ENCODE results near the gene TDRD10.
A peak's percentile ranks its signal among the peaks of the same experiment; 100 is the strongest.

The TDRD10 gene

DNA sequence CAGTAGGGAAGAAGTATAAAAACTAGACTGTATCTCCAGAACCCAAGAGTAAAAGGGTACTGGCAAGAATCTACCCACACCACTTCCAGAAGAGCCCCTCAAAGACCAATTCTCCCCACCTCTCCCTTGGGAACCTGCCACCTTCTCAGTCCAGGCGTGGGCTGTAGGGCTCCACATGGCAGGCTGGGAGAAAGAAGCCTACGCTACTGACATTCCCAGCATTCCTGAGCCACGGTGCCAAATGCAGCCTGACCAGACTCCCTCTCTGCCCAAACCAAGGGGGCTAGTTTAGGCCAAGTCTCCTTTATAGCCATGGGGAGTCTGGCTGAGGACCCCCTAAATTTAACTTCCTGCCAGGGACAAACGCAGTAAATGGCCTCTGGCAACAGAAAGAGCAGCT lies 54.4 kb downstream of the TDRD10 start:
- DNase-seq, result peak; percentile 13

DNA sequence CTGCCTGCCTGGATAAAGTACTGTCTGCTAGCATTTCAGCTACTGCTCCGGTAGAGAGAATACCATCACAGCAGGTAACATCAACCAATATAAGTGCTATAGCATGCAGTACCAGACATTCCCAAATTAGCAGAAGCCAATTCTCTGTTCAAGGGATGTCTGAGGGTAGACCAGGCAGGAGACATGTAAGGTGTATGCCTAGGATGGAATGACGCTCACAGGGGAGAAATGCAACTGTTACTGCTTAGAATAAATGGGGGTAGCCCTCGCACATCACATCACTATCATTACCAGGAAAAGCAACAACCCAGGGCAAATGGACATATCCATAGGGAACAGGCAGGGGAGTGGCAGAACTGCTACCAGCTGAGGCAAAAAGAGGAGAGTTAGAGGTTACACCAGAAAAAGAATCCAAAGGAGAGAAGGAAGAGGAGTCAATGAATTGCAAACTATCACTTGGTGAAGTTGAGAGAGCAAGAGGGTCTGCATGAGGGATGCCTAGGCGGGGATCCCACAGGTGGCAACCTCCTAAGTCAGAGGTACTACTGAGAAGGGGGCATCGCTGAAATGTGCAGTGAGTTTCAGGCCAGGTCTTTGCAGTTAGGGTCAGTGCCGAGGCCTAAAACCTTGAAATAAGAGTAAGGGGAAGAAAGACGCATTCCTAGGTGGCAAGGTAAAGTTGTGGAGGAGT lies 55.4 kb downstream of the TDRD10 start:
- DNase-seq, result no peak

DNA sequence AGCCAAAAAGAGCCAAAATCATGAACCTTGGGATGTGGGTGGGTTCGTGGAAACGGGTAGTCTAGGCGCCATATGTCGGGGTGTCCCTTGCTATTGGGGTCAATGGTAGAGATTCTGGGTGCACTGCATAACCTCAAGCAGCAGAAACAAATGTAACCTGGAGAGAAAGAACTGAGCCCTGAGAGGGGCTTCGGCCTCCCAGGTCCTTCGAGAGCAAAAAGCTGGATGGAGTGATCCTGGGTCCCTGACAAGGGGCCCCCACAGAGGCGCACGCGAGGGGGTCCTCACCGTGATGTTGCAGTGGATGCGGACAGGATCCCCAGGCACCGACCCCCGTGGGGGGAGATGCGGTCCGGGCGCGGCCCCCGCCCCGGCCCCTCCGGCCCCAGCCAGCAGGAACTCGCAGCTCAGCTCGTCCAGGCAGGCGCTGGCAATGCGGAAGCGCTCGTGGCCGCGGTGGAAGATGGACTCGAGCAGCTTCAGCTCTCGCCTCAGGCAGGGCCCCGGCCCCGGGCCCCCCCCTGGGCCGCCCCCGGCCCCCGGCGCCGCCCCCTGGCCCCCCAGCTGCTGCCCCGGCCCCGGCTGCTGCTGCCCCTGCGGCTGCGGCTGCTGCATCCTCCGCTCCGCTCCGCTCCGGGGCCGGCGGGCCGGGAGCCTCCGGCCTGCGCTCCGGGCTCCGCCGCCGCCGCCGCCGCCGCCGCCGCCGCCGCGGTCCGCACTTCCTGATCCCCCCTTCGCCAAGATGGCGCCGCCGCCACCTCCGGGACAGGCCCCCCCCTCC lies 56.1 kb downstream of the TDRD10 start, which contains the start of gene UBE2Q1:
Gene UBE2Q1 (minus strand): TSS at position 724 of the 781 bp plus-strand sequence. CDS start 109 bp downstream, at position 615.
- no peak for DNase-seq

DNA sequence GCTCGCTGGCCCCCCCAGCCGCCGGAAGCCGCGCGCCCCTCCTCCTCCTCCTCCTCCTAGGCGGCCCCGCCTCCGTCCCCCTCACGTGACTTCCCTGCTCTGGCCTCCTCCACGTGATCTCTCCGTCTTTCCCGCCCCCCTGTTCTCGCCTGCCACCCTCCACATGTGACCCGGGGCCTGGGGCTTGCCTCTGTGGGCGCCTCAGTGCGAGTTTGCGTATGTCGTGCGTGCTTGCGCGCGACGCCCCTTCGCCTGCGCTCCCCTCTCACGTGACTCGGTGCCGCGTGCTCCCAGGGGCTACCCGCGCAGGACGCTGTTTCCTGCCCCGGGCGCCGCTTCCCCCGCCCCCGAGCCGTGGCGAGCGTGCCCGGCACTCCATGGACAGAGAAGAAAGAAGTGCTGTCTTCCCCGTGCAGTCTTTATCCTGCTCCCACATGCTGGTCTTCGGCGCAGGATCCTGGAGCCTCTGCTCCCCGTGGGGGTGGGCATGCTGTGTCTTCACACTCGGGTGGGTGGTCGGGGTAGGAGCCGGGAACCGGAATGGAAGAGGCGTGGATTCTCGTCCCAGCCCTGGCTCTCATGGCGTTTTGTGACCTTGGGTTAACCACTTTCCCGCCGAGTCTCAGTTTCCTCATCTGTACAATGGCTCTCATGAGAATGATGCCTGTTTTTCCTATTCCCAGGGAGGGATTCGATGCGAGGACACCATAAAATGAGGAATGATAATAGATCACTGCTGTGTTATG lies 56.9 kb downstream of the TDRD10 start:
- DNase-seq, result peak; percentile 99

GRCh38 chr1:154559466-154560044 lies 57.5 kb downstream of the TDRD10 start:
- peak; percentile 85 for DNase-seq

DNA sequence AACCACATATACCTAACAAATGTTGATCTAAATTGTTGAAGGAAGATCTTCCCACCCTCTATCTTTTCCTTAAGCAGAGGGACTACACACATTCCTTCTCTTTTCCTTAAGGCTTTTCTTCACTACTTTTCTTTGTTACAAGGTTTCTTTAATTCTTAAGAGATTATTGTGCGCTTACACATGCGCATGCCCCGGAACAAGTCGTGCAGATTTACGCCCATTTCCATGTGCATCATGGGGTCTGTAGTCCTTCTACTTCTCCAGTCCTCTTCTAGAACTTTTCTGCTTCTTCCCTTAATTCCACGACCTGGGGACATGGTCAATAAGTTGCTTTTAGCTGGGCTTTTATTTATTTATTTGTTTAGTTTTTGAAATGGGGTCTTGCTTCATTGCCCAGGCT lies 63.9 kb downstream of the TDRD10 start:
- DNase-seq, result no peak

DNA sequence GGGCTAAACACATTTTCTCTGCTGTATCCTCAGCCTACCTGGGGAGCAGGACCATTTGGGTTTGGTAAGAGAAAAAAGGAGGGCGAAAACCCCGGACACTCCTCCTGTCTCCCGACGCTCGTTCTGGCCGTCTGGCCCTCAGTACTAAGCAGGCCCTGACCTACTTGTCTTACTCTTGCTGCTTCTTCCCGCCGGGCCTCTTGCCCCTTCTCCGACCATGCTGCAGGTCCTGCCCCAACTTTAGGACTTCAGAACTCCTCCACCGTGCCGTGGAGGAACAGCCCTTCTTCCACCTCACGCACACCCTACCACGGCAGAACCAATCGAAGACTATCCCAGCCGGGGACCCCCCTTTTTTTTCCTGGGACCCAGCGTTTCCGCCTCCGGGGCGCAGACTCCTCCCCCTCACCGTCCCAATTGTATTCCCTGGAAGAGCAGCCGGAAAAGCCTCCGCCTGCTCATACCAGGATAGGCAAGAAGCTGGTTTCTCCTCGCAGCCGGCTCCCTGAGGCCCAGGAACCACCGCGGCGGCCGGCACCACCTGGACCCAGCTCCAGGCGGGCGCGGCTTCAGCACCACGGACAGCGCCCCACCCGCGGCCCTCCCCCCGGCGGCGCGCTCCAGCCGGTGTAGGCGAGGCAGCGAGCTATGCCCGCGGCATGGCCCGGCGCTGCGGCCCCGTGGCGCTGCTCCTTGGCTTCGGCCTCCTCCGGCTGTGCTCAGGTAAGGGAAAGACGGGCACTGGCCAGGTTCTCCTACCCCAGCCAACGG lies 65.6 kb downstream of the TDRD10 start, which contains the start of gene CHRNB2:
Gene CHRNB2 (plus strand): TSS at position 393 of the 771 bp plus-strand sequence. CDS start 267 bp downstream, at position 660.
- DNase-seq, result peak; percentile 37

DNA sequence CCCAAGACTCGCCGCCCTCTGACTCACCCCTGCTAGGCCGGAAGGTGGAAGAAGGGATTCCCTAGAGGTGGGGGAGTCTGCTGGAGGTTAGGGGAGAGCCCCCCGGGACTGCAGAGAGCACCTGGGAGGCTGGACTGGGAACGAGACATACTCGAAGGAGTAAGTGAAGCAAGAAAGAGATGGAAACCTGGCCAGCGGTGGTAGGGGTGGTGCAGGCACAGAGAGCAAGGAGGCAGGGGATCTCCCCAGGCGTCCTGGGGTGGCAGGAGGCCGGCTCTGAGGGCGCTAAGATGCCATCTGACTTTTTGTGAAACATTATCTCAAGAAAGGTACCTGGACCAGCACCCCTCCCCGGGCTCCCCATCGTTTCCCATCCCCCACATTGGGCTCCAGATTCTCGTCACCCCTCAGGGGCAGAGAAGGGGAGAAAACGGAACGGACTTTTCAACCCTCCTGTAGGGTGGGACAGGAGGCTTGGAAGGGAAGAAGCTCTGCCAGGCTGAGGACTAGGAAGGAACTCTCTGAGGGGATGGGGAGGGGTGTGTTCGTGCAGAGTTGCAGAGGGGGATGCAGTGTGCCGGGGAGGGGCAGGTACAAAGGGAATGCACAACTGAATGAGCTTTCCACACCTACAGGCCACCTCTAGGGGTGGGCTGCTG lies 66.3 kb downstream of the TDRD10 start:
- no peak for DNase-seq

- no peak for DNase-seq
Measured at GRCh38 chr1:154571244-154571963, 69.4 kb downstream of the TDRD10 start.

DNA sequence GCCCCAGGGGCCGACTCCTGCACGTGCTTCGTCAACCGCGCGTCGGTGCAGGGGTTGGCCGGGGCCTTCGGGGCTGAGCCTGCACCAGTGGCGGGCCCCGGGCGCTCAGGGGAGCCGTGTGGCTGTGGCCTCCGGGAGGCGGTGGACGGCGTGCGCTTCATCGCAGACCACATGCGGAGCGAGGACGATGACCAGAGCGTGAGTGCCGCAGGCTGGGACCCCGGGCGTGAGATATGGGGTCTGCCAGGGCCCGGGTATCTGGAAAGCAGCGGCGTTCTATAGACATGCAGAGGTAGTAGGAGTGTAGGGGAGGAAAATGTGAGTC lies 69.9 kb downstream of the TDRD10 start:
- no peak for DNase-seq

- DNase-seq, result no peak
Measured at GRCh38 chr1:154572468-154573167, 70.6 kb downstream of the TDRD10 start.

DNA sequence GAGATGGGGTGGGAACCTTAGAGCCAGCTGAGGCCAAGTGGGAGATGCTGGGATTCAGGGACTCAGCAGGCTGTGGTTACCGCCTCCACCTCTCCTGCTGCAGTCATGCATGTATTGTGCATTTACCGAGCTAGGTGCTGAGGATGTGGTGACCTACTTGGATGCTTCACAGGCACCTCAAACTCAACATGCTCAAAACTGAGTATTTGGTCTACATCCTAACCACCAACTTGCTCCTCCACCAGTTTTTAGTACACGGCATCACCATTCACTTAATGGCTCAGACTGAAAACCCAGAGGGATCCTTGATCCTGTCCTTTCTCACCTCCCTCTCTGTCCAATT lies 71.1 kb downstream of the TDRD10 start:
- no peak for DNase-seq

GRCh38 chr1:154574716-154575115 lies 72.7 kb downstream of the TDRD10 start:
- peak; percentile 38 for DNase-seq

- no peak for DNase-seq
Measured at GRCh38 chr1:154575147-154575927, 73.3 kb downstream of the TDRD10 start.

- DNase-seq, result no peak
Measured at GRCh38 chr1:154575951-154576566, 74.0 kb downstream of the TDRD10 start.

- DNase-seq, result no peak
Measured at GRCh38 chr1:154577346-154578057, 75.5 kb downstream of the TDRD10 start.

DNA sequence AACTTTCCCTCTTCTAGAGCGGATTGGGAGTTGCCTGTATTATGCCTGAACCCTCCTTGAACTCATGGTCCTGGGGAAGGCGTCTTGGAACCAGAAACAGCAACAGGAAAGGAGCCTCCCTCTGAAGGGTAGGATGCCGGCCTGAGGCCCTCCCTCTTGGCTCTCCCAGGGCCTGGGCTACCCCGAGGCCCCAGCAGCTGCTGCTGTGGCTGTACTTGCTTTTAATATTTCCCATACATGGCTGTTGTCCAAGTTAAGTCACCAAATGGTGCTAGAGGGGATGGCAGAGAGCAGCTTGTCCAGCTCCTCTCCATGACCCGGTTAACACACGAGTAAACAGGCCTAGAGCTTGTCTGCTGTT lies 76.0 kb downstream of the TDRD10 start:
- no peak for DNase-seq

DNA sequence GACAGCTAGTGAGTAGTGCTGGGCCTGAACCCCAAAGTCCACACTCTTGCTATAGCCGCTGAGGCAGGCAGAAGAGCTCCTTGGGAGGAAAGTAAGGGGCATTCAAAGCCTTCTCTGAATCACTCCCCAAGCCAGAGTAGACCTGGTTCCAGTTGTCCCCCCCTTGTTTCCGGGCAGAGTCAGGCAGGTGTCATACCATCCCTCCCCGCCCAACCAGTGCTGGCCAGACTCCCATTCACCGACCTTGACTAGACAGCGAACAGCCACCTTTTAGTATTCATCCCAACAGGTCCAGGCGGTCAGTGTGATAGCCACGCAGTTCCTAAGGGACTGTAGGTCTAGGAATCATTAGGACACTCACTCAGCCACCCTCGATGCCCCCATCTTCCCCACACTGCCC lies 77.4 kb downstream of the TDRD10 start:
- no peak for DNase-seq

DNA sequence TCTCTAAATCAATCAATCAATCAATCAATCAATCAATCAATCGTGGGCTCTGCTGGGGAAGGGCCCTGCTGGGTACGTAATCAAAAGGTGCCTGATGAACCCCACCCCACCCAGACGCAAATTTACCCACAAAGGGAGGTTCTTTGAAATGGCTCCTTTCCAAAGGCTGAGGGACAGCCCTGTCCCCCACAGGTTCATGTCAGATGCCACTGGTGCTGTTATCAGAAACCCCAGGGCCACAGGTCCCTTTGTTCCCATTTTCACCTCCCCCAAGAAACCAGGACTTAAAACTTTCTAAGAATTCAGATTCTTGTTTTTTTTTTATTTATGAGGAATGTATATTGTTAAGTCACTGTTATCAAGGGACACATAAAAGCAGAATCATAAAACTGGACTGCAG lies 79.7 kb downstream of the TDRD10 start:
- DNase-seq, result no peak
